Activated CD8-positive, alpha-beta T cell treated with anti-CD3 and anti-CD28 coated beads, Interleukin-2, amount 10 ng/mL, durations not matched to agents 7 days and 5 days (primary cell): Measurements from ENCODE around the gene PTGES2. TPM values are rescaled to one million over a fixed set of nuclear protein-coding genes. Genes with fewer than 3 reads are reported as not detected.
A peak's percentile ranks its signal among the peaks of the same experiment; 100 is the strongest.
"Not testable (repeated sequence)": the region's sequence is repeated elsewhere in the genome, so short reads cannot be mapped to it uniquely, and the experiment has no call there.

ENCODE experiments used
- ATAC-seq: fragments of 150-1000 bp; cut with Tn5 transposase; one replicate; pipeline ENCODE4 v1.10.0; 2021; ENCODE audit warnings: moderate library complexity
- CTCF ChIA-PET: fragments of 350-600 bp; sonication (Branson Sonifier 250); formaldehyde crosslinking; loops from one replicate; lab custom pipeline; 2021; ENCODE audit warnings: antibody characterized with exemption; lab: Charles Lee
- POLR2A ChIA-PET: fragments of 350-600 bp; sonication (Branson Sonifier 250); formaldehyde crosslinking; loops from one replicate; lab custom pipeline; 2021; ENCODE audit warnings: antibody characterized with exemption; lab: Charles Lee
- DNase-seq: peaks from one replicate; pipeline ENCODE4 v3.0.0-alpha.2; 2020
- H3K27ac Mint-ChIP-seq: one replicate; pipeline ENCODE4 v1.8.0; 2021; ENCODE audit warnings: mild to moderate bottlenecking, mixed read lengths
- H3K27me3 Mint-ChIP-seq: one replicate; pipeline ENCODE4 v1.8.0; 2021; ENCODE audit warnings: low read depth, mixed read lengths
- H3K36me3 Mint-ChIP-seq: one replicate; pipeline ENCODE4 v1.8.0; 2021; ENCODE audit warnings: low read depth, mixed read lengths
- H3K4me1 Mint-ChIP-seq: one replicate; pipeline ENCODE4 v1.8.0; 2021; ENCODE audit warnings: low read depth, mixed read lengths
- H3K4me3 Mint-ChIP-seq: one replicate; pipeline ENCODE4 v1.8.0; 2021; ENCODE audit warnings: mild to moderate bottlenecking, mixed read lengths
- H3K9me3 Mint-ChIP-seq: one replicate; pipeline ENCODE4 v1.8.0; 2022; ENCODE audit warnings: mixed read lengths; ENCODE audit not compliant: insufficient read depth
- total RNA-seq, 2 experiments: library from RNA; stranded (reverse); gene quantifications; one replicate each; pipeline ENCODE4 v1.2.3, GENCODE V29; 2021

PTGES2 gene
- total RNA-seq, 2 experiments from 2014 or later, result 51.8 to 57.7 TPM

DNA sequence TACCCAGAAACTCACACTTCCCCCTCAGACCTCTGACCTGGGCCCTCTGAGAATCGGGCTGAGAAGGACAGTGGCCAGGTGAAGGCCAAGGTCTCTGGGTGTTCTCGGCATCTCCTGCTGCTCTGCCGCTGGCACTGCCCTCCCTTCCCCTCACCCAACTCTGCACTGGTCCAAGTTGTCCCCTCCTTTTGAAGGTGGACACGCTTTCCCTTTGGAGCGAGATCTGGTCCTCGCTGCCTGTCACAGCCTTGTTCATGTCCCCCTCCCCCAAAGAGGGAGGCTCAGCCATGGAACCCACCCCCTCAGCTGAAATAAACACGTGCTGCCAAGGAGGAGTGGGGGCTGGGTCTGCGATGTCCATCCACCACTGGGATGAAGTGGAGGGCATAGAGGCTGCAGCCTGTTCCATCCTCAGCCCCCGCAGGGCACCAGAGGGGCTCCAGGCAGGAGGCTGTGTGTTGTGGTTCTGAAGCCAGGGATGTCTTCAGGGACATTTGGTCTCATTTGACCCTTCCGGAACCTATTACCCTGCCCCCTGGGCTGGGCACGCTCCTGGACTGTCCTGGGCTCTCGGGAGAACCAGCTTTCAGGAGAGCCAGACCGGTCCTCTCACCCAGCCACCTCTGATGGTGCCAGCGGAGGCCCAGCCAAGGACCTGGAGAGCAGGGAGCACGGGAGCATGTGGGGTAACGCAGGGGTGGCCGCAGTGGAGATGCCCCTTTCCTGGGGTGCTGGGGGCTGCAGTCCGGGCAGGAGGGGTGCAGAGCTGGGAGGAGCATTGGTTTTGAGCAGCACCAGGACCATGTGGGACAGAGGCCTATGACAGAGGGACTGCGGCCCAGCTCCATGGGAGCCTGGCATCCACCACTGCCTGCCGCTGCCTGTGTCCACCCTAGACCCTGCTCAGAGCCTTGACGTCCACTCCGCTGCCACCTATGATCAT, 17.0 kb upstream of the PTGES2 start:
- ChIA-PET CTCF (interaction anchor here (3.2 kb wide), 1 partner anchor 16 kb away, joined by 16 read pairs; no protein-coding TSS in a partner anchor), POLR2A (no interaction called here)
- ATAC-seq, result no peak
- no peak for DNase-seq
- Mint-ChIP-seq H3K36me3 (peaks cover 2% of the 10 kb centered on the region), H3K4me1 (peaks cover 17% of the 10 kb centered on the region), H3K9me3 (no peaks in the 10 kb centered on the region), H3K4me3 (no peak overlapping the region), H3K27ac (no peak overlapping the region), H3K27me3 (no peaks in the 10 kb centered on the region)

DNA sequence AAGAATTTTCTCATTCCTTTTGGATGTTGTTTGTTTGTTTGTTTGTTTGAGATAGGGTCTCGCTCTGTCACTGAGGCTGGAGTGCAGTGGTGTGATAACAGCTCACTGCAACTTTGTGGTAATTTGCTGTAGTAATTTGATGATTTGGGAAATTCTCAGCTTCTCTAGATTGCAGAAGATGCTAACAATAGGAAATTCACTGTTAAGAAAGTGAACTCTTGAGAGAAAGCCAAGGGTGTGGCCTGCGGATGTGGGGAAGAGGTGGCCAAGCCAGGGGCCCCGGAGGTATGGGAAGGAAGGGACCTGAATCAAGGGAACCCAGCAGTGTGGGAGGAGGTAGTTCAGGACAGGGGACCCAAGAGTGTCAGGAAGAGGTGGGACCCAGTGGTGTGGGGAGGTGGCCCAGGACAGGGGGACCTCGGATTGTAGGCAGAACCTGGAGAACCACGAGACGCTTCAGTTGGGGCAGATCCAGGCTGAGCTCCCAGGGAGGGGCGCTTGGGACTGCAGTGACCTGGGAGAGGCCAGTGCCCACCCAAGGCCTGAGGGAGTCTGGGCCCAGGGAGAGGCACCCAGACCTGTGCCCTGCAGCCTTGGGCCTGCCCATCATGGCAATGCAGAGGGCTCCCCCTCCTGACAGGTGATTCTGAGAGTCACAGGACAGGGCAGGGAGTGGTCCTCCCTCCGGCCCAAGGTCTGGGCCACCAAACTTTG, 16.2 kb upstream of the PTGES2 start:
- CTCF ChIA-PET, result interaction anchor here (0.6 to 3.2 kb wide), 2 partner anchors 15 to 38 kb away, joined by 3 to 16 read pairs; no protein-coding TSS in a partner anchor
- no peak for DNase-seq
- no peak overlapping the region for H3K4me3 Mint-ChIP-seq
- POLR2A ChIA-PET, result no interaction called here
- ATAC-seq, result no peak
- H3K9me3 Mint-ChIP-seq, result no peaks in the 10 kb centered on the region
- peaks cover 2% of the 10 kb centered on the region for H3K36me3 Mint-ChIP-seq
- no peaks in the 10 kb centered on the region for H3K27me3 Mint-ChIP-seq
- peaks cover 17% of the 10 kb centered on the region for H3K4me1 Mint-ChIP-seq
- H3K27ac Mint-ChIP-seq, result no peak overlapping the region

DNA sequence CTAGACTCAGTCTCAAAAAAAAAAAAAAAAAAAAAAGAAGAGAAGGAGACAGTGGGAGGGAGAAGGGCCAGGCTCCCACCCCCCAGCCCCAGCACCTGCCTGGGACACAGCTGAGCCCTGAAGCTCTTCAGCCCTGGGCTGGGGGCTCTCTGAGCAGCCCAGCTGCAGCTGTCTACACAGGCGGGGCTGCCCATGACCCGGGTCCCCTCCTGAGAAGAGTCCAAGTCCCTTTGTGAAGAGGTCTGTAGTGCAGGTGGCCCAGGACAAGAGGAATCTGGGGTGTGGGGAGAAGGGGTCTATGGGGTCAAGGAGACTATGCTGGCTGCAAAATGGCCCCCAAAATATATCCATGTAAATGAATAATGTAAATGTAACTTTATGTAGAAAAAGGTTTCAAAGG, 15.1 kb upstream of the PTGES2 start:
- POLR2A ChIA-PET, result interaction anchor here (1.5 to 1.6 kb wide), 2 partner anchors 14 to 17 kb away, joined by 4 to 5 read pairs; partner anchors contain the start of gene BBLN
- Mint-ChIP-seq H3K27me3 (no peaks in the 10 kb centered on the region), H3K4me1 (peaks cover 17% of the 10 kb centered on the region), H3K9me3 (no peaks in the 10 kb centered on the region), H3K4me3 (no peak overlapping the region), H3K36me3 (peaks cover 2% of the 10 kb centered on the region), H3K27ac (no peak overlapping the region)
- ATAC-seq, result no peak
- CTCF ChIA-PET, result interaction anchor here (1.3 to 3.2 kb wide), 3 partner anchors 8 to 18 kb away, joined by 3 to 16 read pairs (median 4); no protein-coding TSS in a partner anchor
- no peak for DNase-seq

DNA sequence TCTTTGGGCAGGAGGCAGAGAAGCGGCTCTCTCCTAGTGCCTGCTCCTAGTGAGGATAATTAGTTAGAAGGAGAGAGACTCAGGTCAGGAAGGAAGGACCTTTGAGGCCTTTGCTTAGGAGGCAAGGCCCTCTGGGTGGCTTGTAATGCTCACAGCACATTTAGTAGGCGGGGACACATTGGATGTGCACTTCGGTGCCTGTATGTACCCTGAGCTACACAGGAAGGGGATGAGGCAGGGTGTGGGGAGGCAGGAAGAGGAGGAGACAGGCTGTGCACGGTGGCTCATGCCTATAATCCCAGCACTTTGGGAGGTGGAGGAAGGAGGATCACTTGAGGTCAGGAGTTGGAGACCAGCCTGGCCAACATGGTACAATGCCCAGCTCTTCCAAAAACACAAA, 14.5 kb upstream of the PTGES2 start:
- peak; percentile 65 for DNase-seq
- H3K4me3 Mint-ChIP-seq, result peak overlapping the region; percentile 9

DNA sequence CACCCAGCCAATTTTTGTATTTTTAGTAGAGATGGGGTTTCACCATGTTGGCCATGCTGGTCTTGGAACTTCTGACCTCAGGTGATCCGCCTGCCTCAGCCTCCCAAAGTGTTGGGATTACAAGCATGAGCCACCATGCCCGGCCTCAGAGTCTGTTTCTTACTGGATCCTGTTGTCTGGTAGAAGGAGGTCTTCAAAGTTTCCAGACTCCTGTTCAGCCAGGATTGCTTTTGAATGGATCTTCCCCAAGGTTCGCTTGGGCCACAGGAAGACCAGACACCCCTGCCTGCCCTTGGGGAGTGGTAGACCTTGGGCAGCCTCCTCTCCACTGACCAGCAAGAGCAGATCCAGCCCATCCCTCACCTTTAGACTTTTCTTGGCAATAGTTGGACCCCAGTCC, 14.1 kb upstream of the PTGES2 start:
- peaks cover 17% of the 10 kb centered on the region for H3K4me1 Mint-ChIP-seq
- ChIA-PET POLR2A (interaction anchor here (0.5 to 1.6 kb wide), 3 partner anchors 15 to 18 kb away, joined by 3 to 5 read pairs (median 4); partner anchors contain the start of gene BBLN), CTCF (interaction anchor here (1.3 to 3.2 kb wide), 4 partner anchors 9 to 24 kb away, joined by 3 to 16 read pairs (median 6); no protein-coding TSS in a partner anchor)
- ATAC-seq, result no peak
- H3K4me3 Mint-ChIP-seq, result no peak overlapping the region
- DNase-seq, result no peak
- H3K36me3 Mint-ChIP-seq, result peaks cover 2% of the 10 kb centered on the region
- no peaks in the 10 kb centered on the region for H3K9me3 Mint-ChIP-seq
- H3K27me3 Mint-ChIP-seq, result peaks cover 2% of the 10 kb centered on the region
- peak overlapping the region; percentile 86 for H3K27ac Mint-ChIP-seq

More for the DNA sequence above, 14.5 kb upstream of the PTGES2 start:
- ChIA-PET POLR2A (interaction anchor here (0.5 to 1.6 kb wide), 3 partner anchors 15 to 18 kb away, joined by 3 to 5 read pairs (median 4); partner anchors contain the start of gene BBLN), CTCF (interaction anchor here (1.3 to 3.2 kb wide), 4 partner anchors 9 to 24 kb away, joined by 3 to 16 read pairs (median 6); no protein-coding TSS in a partner anchor)
- peak; percentile 88 for ATAC-seq
- Mint-ChIP-seq H3K4me1 (peaks cover 17% of the 10 kb centered on the region), H3K27ac (peak overlapping the region; percentile 86), H3K36me3 (peaks cover 2% of the 10 kb centered on the region), H3K9me3 (no peaks in the 10 kb centered on the region), H3K27me3 (peaks cover 1% of the 10 kb centered on the region)

DNA sequence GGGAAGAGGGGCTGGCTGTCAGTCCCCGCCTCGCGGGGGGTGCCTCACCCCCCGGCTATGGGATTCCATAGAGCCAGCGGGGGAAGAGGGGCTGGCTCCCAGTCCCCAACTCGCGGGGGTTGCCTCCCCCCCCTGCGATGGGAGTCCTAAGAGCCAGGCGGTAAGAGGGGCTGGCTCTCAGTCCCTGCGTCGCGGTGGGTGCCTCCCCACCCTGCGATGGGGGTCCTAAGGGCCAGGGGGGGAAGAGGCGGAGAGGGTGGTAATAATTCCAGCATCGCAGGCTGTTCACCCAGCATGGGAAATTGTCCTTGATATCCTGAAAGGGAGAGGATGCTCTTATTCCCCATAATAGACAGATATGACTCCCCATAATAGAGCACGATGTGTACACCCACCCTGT, 12.1 kb upstream of the PTGES2 start:
- peaks cover 28% of the 10 kb centered on the region for H3K4me1 Mint-ChIP-seq
- H3K9me3 Mint-ChIP-seq, result no peaks in the 10 kb centered on the region
- H3K27me3 Mint-ChIP-seq, result peaks cover 8% of the 10 kb centered on the region
- POLR2A ChIA-PET, result no interaction called here
- CTCF ChIA-PET, result no interaction called here
- H3K4me3 Mint-ChIP-seq, result no peak overlapping the region
- ATAC-seq (no peak), DNase-seq (no peak)
- H3K36me3 Mint-ChIP-seq, result peaks cover 2% of the 10 kb centered on the region
- no peak overlapping the region for H3K27ac Mint-ChIP-seq

DNA sequence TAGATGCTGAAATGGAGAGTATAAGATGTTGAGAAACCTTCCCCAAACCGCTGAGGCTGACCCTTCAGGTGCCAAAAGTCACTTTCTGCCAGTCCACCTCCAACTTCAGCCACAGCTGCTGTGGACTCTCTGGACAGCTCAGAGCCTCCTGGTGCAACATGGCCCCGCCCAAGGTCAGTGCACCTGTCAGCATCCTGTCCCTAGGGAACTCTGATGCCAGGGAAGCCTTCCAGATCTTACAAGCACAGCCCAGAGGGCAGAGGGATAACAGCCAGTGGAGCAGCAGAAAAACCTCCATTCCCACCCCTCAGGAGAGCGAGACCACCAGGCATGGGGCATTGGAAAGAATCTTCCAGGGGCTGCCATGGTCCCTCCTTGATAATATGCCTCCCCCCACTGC, 10.5 kb upstream of the PTGES2 start:
- Mint-ChIP-seq H3K9me3 (no peaks in the 10 kb centered on the region), H3K36me3 (peaks cover 2% of the 10 kb centered on the region), H3K27ac (no peak overlapping the region), H3K4me1 (peaks cover 27% of the 10 kb centered on the region), H3K27me3 (peaks cover 23% of the 10 kb centered on the region), H3K4me3 (no peak overlapping the region)
- DNase-seq (no peak), ATAC-seq (no peak)
- ChIA-PET POLR2A (no interaction called here), CTCF (no interaction called here)

DNA sequence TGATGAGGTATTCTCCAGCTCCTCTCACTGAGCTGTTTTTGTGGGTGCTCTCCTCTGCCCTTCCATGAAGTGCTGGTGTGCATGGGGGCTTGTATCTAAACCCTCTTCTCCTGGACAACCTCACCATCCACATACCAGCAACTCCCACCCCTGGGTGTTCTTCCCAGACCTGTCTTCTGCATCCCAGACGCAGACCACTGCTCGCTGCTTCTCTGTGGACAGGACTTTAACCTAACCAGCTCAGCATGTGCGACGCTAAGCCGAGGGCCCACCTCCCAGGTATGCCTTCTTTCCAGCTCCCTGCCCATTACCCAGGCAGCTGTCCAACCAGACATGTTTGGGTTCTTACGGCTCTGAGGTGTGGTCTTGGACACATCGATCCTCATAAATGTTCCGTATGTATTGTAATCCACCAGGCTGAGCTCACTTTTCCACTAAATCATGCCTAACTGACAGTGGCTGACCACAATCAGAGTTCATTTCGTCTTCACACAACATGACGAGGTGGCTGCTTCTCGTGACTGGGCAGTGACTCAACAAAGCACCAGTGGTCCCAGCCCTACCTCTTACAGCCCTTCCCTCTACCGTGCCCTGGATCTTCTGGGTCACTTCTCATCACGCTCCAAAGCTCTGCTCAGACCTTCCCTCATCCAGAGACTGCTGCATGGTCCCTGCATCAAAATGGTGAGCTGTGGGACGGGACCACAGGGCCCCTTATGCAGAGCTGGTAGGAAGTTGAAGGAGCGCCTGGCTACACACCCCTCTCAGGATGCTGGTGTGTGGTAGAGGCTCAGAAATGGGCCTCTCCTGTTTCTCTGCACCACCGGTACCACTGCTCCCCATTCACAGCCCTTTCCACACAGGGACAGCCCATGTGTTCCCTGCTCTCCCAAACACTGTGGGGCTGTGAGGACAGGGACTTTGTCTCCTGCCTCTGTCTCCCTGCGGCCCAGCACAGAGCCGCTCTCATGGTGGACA, 9.6 kb upstream of the PTGES2 start:
- H3K27me3 Mint-ChIP-seq, result peaks cover 32% of the 10 kb centered on the region
- peaks cover 25% of the 10 kb centered on the region for H3K4me1 Mint-ChIP-seq
- POLR2A ChIA-PET, result no interaction called here
- CTCF ChIA-PET, result interaction anchor here (1.0 kb wide), 1 partner anchor 9 kb away, joined by 5 read pairs; no protein-coding TSS in a partner anchor
- peaks cover 2% of the 10 kb centered on the region for H3K36me3 Mint-ChIP-seq
- no peak for ATAC-seq
- no peak overlapping the region for H3K27ac Mint-ChIP-seq
- no peak for DNase-seq
- no peak overlapping the region for H3K4me3 Mint-ChIP-seq
- H3K9me3 Mint-ChIP-seq, result no peaks in the 10 kb centered on the region

DNA sequence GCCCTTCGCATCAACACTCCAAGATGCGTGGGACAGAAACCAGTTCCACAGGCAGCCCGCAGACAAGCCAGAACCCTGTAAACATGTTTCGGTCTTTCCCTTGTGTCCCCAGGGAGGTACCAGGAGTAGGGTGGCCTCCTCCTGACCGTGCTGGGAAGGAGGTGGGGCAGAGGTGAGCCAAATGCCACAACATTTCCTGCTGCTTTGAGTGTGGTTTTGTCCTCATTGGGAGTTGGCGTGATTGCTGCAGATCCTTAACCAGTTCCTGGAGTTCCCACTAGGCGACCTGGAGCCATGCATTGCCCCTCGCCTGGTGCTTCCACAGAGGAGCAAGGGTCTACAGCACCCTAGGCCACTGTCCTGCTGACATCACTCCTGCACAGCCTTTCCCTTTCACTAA, 8.0 kb upstream of the PTGES2 start:
- DNase-seq, H3K4me3 Mint-ChIP-seq, CTCF ChIA-PET, H3K27ac Mint-ChIP-seq, ATAC-seq, H3K9me3 Mint-ChIP-seq, H3K36me3 Mint-ChIP-seq, POLR2A ChIA-PET: not testable (repeated sequence)
- peaks cover 21% of the 10 kb centered on the region for H3K4me1 Mint-ChIP-seq
- peaks cover 39% of the 10 kb centered on the region for H3K27me3 Mint-ChIP-seq

DNA sequence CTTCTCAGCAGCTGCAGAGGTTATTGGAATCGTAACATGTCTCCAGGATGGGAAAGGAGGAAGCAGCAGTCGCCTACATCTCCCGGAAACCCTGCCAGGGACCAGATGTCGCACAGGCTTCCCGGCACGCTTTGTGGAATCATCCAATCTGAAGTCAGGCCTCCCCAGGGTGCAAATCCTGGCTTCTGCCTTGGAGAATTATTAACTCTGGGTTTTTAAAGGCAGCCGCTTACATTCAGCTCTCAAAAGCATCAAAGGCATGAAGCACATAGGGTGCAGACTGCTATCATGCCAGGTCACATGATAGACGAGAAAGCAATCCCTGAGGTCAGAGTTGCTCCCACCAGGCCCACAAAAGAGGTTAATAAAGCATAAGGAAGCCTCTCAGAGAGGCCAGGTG, 4.6 kb upstream of the PTGES2 start:
- H3K36me3 Mint-ChIP-seq, POLR2A ChIA-PET, H3K4me3 Mint-ChIP-seq, CTCF ChIA-PET, H3K27ac Mint-ChIP-seq, DNase-seq, ATAC-seq, H3K9me3 Mint-ChIP-seq: not testable (repeated sequence)
- Mint-ChIP-seq H3K27me3 (peaks cover 39% of the 10 kb centered on the region), H3K4me1 (peaks cover 32% of the 10 kb centered on the region)
